HG02884 (cell line): ENCODE measurements around the gene MED17.
"Not testable (repeated sequence)": the region's sequence is repeated elsewhere in the genome, so short reads cannot be mapped to it uniquely, and the experiment has no call there.

Experiments
- ATAC-seq: cut with Tn5 transposase; IDR thresholded peaks from one replicate; pipeline ENCODE4 v1.9.1; 2021; ENCODE audit warnings: mild to moderate bottlenecking, moderate library complexity; ENCODE audit not compliant: unreplicated experiment

The MED17 gene

GRCh38 chr11:93757301-93757700 is 26.8 kb upstream of the MED17 start:
- ATAC-seq = no peak

DNA sequence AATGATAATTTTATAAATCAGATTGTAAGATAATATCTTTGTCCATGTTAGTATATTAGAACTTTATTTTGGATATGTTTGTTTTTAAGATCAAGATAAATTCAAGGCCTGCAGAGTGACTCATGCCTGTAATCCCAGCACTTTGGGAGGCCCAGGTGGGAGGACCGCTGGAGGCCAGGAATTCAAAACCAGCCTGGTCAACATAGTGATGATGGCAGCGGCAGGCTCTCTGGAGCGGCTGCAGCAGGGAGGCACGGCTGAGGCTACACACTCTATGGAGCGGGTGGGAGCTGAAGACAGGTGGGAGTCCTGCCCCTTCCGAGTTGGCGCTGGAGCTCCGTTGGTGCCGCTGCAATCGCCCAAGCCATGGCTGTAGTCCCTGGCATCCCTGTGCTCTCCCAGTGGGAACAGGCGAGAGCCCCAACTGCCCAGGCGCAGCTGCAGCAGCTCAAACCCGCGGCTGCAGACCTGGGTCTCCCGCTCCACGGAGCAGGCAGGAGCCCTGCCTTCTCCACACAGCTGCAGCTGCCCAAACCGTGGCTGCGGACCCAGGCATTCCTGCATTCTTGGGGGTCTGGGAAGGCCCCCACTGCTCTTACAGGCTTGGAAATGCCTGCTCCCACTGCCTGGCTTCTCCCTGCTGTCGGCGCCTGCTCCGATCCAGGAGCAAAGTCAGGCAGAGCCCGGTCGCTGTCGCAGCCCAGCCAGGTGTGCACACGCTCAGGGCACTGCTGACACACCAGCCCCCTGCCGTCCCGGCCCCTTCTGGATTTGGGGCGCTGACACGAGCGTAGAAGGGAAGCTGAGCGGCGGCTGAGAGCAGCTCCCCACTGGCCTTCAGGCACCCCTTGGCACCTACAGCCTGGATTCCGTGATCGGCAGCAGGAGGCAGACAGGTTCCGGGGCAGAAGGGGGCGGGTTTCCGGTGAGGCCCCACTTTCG is 25.9 kb upstream of the MED17 start:
- no peak for ATAC-seq

DNA sequence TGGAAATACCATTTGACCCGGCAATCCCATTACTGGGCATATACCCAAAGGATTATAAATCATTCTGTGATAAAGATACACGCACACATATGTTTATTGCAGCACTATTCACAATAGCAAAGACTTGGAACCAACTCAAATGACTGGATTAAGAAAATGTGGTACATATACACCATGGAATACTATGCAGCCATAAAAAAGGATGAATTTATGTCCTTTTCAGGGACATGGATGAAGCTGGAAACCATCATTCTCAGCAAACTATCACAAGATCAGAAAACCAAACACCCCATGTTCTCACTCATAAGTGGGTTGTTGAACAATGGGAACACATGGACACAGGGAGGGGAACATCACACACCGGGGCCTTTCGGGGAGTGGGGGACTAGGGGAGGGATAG is 25.0 kb upstream of the MED17 start:
- ATAC-seq = not testable (repeated sequence)

DNA sequence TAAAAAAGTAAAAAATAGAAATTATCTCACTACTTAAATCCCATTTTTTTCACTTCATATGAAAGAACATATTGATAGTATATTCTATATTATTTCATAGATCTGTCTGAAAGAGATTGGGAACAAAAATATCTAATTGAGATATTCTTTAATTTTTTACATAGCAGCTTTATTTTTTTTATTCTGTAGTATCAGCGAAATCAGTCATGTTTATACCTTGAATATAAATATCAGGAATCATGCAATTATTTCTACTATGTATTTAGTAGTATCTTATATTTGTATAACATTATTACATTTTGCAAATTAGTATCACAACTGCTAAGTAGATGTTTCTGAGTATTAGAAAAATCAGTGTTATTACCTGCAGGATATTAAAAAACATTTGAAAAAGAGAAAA is 22.2 kb upstream of the MED17 start:
- no peak for ATAC-seq

GRCh38 chr11:93765551-93765950 is 18.5 kb upstream of the MED17 start:
- no peak for ATAC-seq

DNA sequence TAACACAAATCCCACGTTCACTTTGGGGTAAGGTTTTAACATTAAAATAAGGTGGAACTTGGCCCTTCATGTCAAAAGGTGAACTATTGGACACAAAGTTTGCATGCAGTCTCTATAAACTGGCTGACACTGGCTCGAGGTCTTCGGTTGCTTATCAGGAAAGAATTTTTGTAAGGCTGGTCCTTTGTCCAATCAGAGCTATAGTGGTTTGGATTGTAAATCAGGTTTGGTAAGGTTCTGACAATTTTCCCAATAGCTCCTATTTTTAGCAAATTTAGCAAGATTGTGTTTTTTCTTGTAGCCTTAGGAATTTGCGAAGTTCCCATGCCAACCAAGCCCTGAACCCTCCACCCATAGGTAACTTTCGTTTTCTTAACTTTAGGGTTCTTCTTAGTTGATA is 17.6 kb upstream of the MED17 start:
- ATAC-seq = no peak

DNA sequence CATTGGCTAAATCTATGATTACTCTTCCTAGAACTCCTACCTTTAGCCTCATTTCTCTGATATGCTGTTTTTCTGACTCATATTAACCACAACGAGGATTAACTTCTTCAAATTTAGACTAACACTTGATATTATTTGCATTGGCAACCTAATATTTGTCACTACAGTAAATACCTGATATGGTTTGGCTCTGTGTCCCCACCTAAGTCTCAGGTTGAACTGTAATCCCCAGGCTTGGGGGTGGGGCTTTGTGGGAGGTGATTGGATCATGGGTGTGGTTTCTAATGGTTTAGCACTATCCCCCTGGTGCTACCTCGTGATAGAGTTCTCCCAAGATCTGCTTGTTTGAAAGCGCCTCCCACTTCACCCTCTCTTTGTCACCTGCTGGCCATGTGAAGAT is 17.1 kb upstream of the MED17 start:
- no peak for ATAC-seq

- no peak for ATAC-seq
Measured at GRCh38 chr11:93770160-93770559, 13.9 kb upstream of the MED17 start.

DNA sequence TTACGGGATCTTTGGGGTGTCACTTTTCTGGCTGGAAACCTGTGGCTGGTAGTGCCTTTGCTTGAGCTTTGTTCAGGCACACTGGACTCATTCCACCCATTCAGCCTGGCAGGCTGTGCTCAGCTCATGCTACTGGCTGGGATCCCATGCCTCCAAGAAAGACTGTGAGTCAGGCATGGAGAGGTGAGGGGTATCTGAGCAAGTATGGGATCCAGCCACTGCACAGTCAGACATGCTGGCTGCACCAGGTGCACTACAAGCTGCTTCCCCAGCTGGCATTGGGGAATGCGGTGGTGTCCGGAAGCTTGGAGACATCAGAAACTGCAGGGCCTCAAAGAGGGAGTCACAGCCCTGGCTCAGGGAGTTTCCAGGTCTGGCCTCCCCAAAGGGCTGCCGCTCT is 12.0 kb upstream of the MED17 start:
- ATAC-seq = no peak

- no peak for ATAC-seq
Measured at GRCh38 chr11:93773045-93773477, 11.0 kb upstream of the MED17 start.

GRCh38 chr11:93773601-93774200 is 10.4 kb upstream of the MED17 start:
- no peak for ATAC-seq

DNA sequence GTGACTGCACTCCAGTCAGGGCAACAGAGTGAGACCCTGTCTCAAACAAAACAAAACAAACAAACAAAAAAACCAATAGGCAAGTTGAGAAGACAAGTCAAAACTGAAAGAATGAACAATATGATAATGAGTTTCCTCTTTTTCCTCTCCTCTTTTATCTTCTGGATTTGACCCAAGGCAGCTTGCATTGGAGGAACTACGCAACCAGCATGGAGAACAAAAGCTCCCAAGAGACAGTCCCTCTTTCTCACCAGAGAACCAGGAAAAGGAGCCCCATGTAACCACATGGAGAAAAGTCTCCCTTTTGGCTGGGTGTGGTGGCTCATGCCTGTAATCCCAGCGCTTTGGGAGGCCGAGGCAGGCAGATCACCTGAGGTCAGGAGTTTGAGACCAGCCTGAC is 9.5 kb upstream of the MED17 start:
- ATAC-seq = not testable (repeated sequence)

DNA sequence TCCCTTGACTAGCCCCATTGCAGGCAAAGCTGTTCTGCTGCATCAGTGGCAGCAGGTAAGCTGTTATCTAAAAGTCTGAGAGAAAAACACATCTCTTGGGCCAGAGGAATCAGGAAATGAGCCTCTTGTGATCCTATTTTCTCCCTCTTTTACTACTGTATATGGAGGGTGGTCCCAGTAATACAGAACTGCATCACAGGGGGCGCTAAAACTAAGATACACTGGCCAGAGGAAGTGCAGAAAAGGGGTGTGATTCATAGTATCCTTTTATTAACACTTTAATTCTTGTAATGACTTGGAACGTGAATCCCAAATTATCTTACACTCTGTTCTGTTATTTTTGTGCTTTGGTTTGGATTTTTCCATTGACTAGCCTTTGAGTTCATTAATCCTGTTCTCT is 8.8 kb upstream of the MED17 start:
- ATAC-seq = no peak

DNA sequence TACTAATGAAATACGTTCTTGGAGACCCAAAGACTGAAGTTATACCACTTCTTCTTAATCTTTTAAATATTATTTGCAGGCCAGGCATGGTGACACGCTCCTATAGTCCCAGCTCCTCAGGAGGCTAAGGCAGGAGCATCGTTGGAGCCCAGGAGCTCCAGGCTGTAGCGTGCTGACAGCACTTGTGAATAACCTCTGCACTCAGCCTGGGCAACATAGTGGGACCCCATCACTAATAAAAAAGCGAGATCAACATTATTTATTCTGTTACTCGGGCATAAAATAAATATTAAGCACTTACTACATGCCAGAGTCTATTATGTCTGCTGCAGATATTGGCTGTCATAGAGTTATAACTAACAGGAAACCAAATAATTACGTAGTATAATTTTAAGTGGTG is 720 bp upstream of the MED17 start:
- ATAC-seq = no peak

- peak; percentile 46 for ATAC-seq
Measured at GRCh38 chr11:93783765-93784144, 327 bp upstream of the MED17 start.

DNA sequence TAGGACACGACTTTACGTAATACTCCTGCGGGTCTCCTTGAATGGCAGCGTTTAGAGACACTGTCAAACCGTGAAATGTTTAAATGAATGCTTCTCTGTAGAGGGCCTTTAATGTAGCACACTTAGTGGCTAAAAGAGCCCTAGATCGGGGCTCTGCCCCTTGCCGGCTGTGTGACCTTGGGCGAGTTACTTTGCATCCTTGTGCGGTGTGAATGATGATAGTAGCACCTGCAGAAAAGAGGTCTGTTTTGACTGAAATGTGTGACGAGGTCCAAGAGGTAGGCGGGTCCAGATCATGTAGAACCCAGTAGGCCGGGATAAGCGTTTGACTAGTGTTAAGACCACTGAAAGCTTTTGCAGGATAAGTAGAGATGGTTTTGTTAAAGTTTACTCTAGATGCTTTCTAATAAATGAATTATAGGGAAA is 866 bp downstream of the MED17 start:
- ATAC-seq = peak; percentile 33

DNA sequence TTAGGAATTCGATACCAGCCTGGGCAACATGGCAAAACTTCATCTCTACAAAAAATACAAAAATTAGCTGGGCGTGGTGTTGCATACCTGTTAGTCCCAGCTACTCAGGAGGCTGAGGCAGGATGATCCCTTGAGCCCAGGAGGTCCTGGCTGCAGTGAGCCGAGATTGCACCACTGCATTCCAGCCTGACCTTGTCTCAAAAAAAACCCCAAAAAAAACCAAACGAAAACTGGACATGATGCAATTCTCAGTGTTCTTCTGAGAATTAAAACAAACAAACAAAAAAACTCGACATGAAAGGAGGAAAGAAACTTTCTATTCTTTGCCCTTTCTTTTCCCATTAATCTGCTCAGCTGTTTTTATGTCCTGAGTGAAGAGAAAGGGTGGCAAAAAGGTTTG is 7.4 kb downstream of the MED17 start:
- ATAC-seq = no peak

- no peak for ATAC-seq
Measured at GRCh38 chr11:93796441-93797231, 12.6 kb downstream of the MED17 start.

GRCh38 chr11:93801366-93801765 is 17.3 kb downstream of the MED17 start:
- no peak for ATAC-seq

- ATAC-seq = no peak
Measured at GRCh38 chr11:93804879-93805278, 20.8 kb downstream of the MED17 start.

- no peak for ATAC-seq
Measured at GRCh38 chr11:93807980-93808379, 23.9 kb downstream of the MED17 start.

- ATAC-seq = no peak
Measured at GRCh38 chr11:93813974-93814373, 29.9 kb downstream of the MED17 start.
